HG03469 (cell line): ENCODE results near the gene WAC.
"Not testable (repeated sequence)": the region's sequence is repeated elsewhere in the genome, so short reads cannot be mapped to it uniquely, and the experiment has no call there.

Experiments
- ATAC-seq: cut with Tn5 transposase; IDR thresholded peaks from one replicate; pipeline ENCODE4 v1.9.1; 2021; ENCODE audit warnings: mild to moderate bottlenecking, moderate library complexity, moderate number of reproducible peaks; ENCODE audit not compliant: unreplicated experiment

WAC gene

GRCh38 chr10:28532337-28533185 lies at the start of gene WAC:
WAC (plus strand) TSS chr10:28533118; CDS start chr10:28533580, 462 bp downstream.
- peak; percentile 60 for ATAC-seq

- ATAC-seq = no peak
These were observed 43.7 kb upstream of the WAC start for GRCh38 chr10:28489206-28489605.

GRCh38 chr10:28490256-28490865 lies 42.6 kb upstream of the WAC start:
- not testable (repeated sequence) for ATAC-seq

DNA sequence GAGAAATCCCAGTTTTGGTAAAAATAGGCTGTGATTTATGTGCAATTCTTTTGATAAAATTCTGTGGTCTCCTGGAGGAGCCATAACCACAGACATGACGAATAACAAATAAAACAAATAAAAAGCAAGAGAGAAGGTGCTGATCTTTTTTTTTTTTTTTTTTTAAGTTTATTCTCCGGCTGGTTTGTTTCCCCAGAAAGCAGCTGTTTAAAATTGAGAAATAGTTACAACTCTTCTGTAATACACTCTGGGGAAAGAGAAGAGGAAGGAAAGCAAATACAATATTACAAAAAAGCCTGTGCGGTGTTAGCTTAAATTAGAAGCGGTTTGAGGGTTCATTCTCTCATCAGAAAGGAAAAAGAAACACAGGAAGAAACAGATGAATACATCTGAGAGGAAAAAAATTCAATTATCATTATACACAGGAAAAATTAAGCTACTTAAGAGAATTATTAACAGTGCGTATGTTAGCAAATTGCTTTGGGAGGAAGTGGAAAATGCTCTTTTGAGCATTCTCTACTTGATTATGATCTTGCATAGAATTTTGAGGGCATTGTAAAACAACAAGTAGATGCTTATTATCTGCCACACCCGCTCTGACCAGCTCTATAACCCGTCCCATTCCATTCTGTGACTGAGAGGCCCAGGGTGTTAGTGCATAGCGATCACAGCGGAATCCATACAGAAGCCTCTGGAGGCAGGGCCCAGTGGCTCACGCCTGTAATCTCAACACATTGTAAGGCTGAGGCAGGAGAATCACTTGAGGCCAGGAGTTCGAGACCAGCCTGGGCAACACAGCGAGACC lies 40.6 kb upstream of the WAC start:
- ATAC-seq = no peak

DNA sequence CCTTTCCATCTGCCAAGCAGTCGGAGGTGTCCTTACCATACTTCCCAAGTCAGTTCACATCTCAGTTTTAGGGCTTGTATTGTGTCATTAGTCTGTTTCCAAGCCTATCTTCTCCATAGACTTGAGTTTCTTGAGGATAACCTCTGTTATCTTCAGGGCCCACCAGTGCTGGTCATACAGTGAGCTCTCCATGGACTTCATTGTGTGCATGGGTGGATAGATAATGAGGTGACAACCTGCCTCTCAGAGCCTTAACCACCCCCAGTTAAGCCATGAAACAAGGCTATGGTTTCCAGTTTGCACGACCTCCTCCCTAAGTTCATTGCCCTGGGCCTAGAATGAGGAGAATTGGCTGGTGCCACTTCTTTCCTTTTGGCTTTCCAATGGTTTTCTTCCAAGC lies 38.5 kb upstream of the WAC start:
- ATAC-seq = no peak

DNA sequence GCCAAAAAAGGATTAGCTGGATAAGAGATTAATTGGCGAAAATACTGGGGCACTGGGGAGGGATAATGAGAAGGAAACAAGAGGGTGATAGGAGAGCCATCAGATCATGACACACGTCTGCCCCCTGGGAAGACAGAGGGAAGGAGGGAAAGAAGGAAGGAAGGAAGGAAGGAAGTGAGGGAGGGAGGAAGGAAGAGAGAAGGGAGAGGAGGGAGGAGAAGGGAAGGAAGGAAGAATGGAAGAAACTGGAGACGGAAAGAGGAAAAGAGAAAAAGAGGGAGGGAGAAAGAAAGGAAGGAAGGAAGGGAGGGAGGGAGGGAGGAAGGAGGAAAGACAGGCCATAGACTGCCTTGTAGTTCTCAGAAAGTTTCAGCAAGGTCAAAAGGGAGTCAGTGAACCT lies 37.8 kb upstream of the WAC start:
- no peak for ATAC-seq

GRCh38 chr10:28496017-28496416 lies 36.9 kb upstream of the WAC start:
- no peak for ATAC-seq

DNA sequence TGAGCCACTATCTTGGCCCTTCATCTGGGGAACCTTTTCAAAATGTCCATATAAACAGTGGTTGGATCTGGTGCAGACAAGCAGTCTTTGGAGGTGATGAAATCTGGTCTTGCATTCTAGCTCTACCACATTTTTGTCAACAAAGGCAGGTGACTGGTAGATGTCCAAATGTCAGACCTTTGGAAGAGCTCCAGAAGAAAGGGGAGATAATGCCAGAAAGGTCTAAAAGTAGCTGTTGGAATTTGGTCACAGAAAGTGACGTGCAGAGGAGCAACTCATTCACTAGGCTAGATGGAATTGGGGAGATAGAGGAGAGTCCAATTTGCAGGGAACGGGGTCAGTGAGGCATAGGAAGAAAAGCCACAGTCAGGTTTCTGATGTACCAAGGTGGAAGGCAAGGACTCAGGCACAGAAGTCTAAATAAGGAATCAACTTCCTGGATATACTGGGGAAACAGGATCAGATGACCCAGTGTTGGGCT lies 36.4 kb upstream of the WAC start:
- no peak for ATAC-seq

DNA sequence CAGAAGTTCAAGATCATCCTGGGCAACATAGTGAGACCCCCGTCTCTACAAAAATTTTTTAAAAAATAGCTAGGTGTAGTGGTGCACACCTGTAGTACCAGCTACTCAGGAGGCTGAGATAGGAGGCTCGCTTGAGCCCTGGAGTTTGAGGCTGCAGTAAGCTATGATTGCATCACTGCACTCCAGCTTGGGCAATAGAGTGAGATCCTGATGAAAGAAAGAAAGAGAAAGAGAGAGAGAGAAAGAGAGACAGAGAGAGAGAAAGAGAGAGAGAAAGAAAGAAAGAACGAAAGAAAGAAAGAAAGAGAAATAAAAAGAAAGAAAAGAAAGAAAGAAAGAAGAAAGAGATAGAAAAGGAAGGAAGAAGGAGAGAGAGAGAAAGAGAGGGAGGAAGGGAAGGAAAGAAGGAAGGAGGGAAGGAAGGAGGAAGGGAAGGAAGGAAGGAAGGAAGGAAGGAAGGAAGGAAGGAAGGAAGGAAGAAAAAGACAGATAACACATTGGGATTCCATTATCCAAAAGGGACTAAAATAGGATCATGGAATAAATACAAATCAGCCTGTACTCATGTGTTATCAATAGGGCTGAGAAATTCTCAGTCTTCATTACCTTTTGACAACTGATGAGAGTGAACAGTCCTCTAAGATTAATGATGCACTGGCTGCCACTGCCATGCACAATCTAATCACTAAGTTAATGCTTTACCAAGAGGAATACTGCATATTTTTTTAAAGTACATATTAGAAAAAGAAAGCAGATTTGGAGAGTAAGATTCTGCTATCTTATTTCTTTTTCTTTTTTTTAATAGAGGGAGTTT lies 35.4 kb upstream of the WAC start:
- ATAC-seq = no peak

DNA sequence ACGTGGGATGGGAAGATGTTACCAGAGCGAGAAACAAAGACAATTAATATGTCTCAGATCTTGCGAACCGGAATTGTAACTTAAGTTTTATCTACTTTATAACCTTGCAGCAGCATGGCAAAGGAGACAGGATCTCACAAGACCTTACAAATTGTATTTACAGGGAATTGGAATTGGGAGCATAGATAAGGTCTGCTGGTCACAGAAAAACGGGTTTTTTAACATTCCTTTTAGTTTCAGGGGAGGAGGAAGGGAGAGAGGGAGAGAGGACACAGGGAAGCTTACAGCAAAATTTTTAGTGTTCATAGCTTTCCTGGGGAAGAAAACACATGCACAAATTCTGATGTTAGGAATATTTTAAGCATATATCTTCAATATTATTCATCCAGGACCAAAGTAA lies 32.7 kb upstream of the WAC start:
- ATAC-seq = not testable (repeated sequence)

GRCh38 chr10:28503114-28503513 lies 29.8 kb upstream of the WAC start:
- no peak for ATAC-seq

GRCh38 chr10:28505359-28505959 lies 27.5 kb upstream of the WAC start:
- no peak for ATAC-seq

DNA sequence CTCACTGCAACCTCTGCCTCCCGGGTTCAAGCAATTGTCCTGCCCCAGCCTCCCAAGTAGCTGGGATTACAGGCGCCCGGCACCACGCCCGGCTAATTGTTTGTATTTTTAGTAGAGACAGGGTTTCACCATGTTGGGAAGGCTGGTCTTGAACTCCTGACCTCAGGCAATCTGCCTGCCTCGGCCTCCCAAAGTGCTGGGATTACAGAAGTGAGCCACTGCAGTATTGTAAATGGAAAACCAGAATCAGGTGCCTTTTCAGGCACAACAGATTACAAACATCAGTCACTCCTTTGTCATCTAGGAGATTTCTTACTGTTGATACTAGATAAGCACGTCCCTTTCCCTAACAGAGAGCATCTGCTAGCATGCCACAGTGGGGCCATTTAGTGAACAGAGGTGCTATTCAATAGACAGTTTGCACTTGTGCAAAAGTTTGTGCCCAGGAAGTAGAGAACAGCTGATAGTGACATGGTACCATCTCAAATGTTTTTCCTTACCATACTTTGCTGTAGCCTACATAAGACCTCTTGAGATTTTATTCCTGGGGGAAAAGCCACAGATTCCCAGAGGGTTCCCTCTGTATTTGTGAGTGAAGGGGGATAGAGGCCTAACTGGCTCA lies 24.5 kb upstream of the WAC start:
- no peak for ATAC-seq

- ATAC-seq = no peak
These were observed 23.6 kb upstream of the WAC start for GRCh38 chr10:28509286-28509685.

GRCh38 chr10:28514648-28515047 lies 18.3 kb upstream of the WAC start:
- no peak for ATAC-seq

- no peak for ATAC-seq
These were observed 12.6 kb upstream of the WAC start for GRCh38 chr10:28520346-28520745.

GRCh38 chr10:28520828-28521227 lies 12.1 kb upstream of the WAC start:
- ATAC-seq = not testable (repeated sequence)

- ATAC-seq = not testable (repeated sequence)
These were observed 11.0 kb upstream of the WAC start for GRCh38 chr10:28521961-28522360.

- ATAC-seq = no peak
These were observed 9.1 kb upstream of the WAC start for GRCh38 chr10:28523725-28524252.
